ENCODE results near the gene SIX1.
A peak's percentile ranks its signal among the peaks of the same experiment; 100 is the strongest.

The SIX1 gene

GRCh38 chr14:60648934-60649874 is at the start of gene SIX1:
SIX1 (minus strand) TSS chr14:60649477; CDS start chr14:60649189, 288 bp downstream.
- peak; percentile 94 for DNase-seq (ENCODE audit: low read depth, low spot score)

DNA sequence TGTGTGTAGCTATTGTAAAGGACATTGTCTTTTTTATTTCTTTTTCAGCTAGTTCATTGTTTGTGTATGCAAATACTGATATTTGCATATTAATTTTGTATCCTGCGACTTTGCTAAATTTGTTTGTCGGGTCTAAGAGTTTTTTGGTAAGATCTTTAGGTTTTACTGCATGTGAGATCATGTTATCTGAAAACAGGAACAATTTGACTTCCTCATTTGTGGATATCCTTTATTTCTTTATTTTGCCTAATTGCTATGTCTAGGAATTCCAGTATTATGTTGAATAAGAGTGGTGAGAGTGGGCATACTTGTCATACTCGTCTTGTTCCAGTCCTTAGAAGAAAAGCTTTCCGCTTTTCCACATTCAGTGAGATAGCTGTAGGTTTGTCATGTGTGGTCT is 46.0 kb upstream of the SIX1 start:
- no peak for DNase-seq (ENCODE audit: low read depth, low spot score)

- DNase-seq (ENCODE audit: low read depth, low spot score): no peak
Observed at GRCh38 chr14:60691383-60692113, 42.3 kb upstream of the SIX1 start.

DNA sequence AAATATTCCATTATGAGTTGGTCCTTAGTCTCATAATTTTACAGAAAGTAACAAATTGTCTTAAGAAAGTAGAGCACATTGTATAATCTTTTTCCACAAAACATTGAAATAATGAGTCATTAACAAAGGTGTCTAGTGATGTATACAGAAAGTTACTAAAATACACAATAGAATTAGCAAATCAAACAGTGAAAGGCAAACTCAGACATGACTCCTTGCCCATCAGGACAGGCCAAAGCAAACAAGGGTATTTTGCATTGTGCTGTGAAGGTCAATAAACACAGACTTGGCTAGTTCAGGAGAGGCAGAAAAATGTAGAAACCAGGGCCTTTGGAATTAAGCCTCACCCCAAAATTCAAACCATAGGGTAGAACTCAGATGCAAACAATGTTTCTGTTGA is 37.6 kb upstream of the SIX1 start:
- DNase-seq (ENCODE audit: low read depth, low spot score): no peak

DNA sequence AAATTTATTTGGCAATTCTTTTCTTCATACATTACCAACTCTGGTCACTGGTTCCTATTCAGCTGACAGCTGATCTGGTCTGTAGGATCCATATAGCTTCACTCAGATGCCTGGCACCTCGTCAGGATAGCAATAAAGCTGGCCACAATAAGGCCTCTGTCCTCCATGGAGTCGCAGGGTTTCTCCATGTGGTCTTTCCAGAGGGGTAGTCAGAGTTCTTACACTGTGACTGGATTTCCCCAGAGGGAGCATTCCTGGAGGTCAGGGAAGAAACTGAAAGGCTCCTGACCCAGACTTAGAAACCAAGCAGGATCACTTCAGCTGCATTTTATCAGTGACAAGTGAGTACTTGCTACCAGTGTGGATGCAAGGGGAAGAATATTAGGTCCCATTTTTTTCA is 34.9 kb upstream of the SIX1 start:
- no peak for DNase-seq (ENCODE audit: low read depth, low spot score)

- DNase-seq (ENCODE audit: low read depth, low spot score): no peak
Observed at GRCh38 chr14:60681271-60681670, 32.0 kb upstream of the SIX1 start.

DNA sequence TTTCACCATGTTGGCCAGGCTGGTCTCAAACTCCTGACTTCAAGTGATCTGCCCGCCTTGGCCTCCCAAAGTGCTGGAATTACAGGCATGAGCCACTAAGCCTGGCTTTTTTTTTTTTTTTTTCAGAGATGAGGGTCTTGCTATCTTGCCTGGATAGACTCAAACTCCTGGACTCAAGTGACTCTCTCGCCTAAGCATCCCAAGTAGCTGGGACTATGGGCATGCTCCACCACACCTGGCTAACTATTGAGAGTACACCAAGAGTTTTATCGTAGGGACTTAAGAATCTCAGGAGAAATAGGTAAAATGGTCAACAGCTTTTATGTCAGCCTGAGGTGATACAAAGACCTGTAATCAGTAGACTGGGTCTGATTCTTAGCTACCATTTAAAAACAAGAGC is 31.2 kb upstream of the SIX1 start:
- no peak for DNase-seq (ENCODE audit: low read depth, low spot score)

GRCh38 chr14:60679566-60680258 is 30.4 kb upstream of the SIX1 start:
- DNase-seq (ENCODE audit: low read depth, low spot score): no peak

DNA sequence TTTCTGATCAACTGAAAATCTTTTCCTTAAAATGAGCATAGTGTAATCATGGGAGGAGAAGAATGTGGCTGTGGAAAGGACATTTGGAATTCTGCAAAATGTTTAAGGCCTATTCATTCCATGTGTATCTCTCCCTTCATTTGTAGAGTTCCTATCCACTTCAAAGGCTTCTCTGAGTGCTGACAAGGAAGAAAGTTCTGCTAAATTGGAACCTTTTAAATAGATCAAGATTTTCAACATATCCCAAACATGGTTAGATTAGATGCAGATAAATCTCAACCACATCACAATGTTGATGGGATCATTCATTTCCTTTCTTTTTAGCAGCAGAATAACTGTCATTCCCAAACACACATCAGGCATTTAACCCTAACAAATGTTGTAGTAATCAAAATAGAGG is 28.4 kb upstream of the SIX1 start:
- DNase-seq (ENCODE audit: low read depth, low spot score): no peak

DNA sequence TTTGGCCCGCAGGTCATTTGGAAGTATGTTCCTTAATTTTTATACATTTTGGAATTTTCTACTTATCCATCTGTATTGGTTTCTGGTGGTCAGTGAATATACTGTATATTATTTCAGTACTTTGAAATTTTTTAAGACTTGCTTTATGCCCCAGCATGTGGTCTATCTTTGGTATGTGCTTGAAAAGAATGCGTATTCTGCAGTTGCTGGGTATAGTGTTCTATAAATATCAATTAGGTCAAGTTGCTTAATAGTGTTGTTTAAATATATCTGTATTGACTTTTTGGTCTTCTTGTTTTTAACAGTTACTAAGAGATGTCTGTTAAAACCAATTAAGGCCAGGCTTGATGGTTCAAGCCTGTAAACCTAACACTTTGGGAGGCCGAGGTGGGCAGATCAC is 21.7 kb upstream of the SIX1 start:
- DNase-seq (ENCODE audit: low read depth, low spot score): no peak

GRCh38 chr14:60668431-60669112 is 19.3 kb upstream of the SIX1 start:
- DNase-seq (ENCODE audit: low read depth, low spot score): no peak

DNA sequence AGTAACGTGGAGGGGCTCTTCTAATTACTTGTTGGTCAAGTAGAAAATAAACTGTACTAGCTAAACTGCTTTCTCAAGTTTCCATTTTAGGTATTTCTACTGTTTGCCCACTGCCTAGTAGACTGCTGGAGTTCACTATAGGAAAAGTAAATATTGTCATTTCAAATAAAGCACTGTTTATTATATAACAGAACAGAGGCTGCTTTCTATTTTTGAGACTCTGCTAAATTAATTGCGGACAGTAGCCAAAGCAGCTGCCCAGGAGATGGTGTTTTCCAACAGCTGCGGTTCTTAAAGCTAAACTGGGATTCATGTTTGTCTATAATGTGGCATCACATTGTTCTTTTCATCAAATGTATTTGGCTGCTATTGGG is 15.9 kb upstream of the SIX1 start:
- DNase-seq (ENCODE audit: low read depth, low spot score): no peak

- DNase-seq (ENCODE audit: low read depth, low spot score): no peak
Observed at GRCh38 chr14:60662982-60663381, 13.7 kb upstream of the SIX1 start.

DNA sequence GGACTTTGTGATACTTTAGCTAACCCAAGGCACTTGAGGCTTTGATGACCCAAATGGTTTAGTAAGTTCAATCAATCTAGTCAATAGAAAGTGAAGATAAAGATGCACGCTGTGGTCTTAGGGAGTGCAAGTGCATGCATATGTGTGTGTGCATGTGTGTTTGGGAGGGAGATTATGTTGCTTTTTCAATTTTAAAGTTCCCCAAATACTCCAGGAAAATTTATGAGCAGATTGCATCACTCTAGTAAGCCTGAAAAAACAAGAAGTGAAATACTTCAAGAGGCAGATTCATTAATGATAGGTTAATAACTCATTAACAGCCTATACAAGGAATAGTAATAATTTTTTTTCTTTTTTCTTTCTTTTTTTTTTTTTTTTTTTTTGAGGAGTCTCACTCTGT is 12.4 kb upstream of the SIX1 start:
- DNase-seq (ENCODE audit: low read depth, low spot score): no peak

DNA sequence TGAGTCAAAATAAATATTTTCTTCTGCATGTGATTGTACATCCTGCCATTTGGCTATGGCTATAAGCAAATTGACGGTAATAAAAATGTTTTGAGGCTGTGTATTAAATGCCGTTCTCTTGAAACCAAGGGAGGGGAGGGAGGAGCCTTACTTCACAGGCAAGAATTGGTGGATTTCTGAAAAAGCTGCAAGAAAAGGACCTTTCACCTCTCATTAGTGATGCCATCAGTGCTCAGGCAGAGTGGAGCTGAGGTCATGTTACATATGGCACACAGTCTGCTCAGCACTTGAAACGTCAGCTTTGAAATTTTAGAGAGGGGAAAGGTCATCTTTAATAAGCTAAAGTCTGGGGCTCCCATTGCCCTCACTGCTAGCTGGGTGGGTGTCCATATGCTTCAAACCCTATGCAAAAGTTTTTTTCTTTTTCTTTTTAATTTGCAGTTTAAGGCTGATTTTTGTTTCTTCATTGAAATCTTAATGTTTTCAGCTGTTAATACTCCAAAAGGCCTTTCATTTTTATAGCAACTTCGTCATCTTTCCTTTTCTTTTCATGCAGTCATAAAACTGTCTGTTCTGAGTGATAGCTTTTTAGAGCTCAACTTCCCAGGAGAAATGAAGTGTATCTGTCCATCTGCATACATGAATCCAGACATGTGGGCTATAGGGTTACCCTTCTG is 9.8 kb upstream of the SIX1 start:
- no peak for DNase-seq (ENCODE audit: low read depth, low spot score)

DNA sequence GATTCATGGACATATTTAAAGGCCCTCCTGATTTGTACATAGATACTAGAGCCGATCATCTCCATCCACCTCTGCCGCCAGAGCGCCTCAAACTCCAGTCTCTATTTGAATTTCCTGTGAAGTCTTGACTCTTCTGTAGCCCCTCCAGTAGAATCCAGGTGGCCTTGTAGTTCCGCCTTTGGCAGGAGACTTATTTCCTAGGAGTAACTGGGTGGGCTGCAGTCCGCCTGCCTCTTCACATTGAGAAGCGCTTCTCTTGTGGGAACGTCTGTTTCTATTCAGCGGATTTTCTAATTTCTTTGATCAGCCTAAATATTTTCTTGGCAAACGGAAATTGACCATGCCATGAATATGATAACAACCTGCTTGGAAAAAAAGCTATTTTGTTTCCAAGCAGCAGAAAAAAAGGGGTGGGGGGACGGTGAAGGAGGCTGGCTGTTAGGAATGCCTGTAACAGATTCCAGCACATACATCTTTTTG is 9.0 kb upstream of the SIX1 start:
- DNase-seq (ENCODE audit: low read depth, low spot score): no peak

- peak; percentile 59 for DNase-seq (ENCODE audit: low read depth, low spot score)
Observed at GRCh38 chr14:60657456-60658210, 8.4 kb upstream of the SIX1 start.

- peak; percentile 85 for DNase-seq (ENCODE audit: low read depth, low spot score)
Observed at GRCh38 chr14:60656686-60657455, 7.6 kb upstream of the SIX1 start.

DNA sequence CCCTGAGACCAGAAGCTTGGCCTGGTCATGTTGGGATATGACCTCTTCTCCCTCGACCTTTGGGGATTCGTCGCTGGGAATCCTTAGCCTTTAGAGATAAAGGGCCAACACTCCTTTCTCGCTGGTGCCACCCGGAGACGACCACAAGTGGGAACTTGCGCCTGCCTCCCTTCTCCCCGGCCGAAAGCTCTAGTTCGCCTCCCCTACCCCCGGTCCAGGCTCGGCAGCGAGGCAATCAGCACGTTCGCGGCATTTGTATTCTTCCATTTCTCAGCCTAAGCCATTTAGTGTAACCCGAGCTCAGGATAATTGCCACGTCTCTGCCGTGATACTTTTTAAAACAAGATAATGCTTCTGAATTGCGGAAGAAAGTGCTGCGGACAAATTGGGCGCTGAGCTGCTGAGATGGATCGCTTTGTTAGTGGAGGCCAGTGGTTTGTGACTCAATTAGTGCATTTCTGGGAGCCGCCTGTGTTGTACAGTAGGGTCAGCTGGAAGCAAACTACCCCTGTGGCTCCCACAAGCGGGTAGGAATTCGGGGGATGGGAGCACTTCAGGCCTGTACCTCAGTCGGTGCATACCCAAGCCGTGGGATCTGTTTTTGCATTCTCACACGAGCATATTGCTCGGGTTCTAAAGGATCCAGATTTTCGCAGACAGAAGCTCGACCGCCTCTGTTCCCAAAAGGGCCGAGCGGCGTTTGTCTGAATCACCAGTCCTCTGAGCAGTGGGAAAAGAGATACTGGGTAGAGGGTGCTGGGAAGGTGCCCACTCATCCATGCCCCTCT is 6.8 kb upstream of the SIX1 start:
- DNase-seq (ENCODE audit: low read depth, low spot score): peak; percentile 50

All from astrocyte of the hippocampus (primary cell).